ENCODE results near the gene OR6C1.
"Not testable (repeated sequence)": the region's sequence is repeated elsewhere in the genome, so short reads cannot be mapped to it uniquely, and the experiment has no call there.

The OR6C1 gene

DNA sequence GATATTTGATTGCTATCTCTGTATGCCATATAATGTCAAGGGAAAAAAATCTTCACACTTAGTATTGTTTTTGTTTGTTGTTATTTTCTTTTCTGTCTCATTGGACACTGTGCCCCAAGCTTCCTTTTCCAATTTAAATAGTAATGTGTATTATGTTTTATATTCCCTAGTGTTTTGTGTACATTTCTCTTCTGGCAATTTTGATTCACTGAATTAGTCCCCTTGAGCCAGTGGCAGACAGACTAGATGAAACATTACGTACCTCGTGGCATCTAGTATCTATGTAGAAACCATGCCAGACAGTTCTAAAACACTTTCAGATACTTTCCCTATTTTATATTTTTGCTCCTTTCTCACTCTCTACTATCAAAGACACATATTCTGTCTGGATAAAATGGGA lies at the start of gene OR6C1:
Gene OR6C1, plus strand, starts transcription at position 301 of the 400 bp plus-strand sequence. CDS start 6,257 bp downstream, outside the sequence.
- no peak for DNase-seq

DNA sequence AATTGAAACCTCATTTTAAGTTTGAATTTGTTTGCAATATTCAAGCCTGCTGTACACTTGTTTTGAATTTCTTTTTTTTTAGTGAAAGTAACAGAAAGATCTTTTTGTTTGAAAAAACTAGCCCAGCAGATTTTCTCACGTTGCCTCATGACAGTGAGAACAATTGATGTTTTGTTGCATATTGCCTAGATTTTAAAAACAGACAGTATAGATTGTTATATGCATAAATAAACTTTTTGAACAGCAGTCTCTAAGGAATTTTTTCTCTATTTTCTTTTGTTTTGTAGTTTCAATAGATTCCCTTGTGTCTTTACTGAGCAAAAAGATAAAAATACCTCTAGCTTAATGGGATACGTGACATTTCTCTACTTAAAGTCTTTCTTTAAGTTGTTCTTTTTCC lies 33.2 kb upstream of the OR6C1 start:
- DNase-seq, result no peak

DNA sequence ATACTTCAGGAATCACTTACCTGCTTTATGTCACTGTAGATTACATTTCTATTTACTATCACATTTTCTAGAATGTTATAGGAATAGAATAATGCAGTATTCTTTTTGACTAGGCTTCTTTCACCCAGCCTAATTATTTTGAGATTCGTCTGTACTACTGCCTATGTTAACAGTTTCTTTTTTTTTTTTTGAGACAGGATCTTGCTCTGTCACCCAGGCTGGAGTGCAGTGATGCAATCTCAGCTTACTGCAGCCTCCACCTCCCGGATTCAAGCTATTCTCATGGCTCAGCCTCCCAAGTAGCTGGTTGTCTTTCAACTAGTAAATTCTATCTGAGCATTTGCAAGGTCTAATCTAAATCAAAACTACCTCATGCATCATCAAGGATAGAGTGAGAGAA lies 24.1 kb upstream of the OR6C1 start:
- no peak for DNase-seq

DNA sequence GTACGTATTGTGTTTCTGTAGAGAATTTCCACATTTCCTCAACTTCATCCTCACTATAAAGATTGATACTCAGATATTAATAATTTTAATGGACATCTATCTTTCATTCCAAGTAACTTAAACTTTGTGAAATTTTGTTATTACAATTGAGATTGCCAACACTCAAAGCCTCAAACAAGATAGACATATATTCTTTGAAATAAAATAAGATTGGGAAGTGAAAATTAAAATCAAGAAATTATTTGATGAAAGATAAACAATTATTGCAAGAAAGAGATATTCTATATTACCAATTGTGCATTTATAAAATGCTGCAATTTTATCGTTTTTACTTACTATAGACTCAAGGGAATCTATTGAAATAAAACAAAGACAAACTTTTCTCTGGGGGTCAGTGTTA lies 17.7 kb upstream of the OR6C1 start, which contains the start of gene OR6C6:
Gene OR6C6, minus strand, starts transcription at position 101 of the 400 bp plus-strand sequence. CDS start 1,337 bp downstream, outside the sequence.
- DNase-seq, result no peak

DNA sequence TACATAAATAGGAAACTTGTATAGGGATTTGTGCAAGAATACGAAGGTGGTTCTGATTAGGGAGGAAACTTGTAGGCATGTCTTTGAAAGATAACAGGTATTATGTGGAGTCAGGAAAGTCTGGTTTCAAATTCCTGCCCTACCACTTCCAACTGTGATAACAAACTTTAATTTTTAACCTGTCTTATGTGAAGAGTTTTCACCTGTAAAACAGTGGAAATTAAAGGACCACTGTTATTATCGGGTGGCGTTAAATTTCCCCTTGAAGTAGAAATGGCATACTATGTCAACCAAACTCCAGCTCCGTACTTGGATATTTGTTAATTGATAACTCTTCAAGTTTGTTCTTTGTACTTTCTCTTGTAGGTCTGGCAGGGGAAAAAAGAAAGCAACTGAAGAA lies 6.1 kb downstream of the OR6C1 start:
- no peak for DNase-seq

DNA sequence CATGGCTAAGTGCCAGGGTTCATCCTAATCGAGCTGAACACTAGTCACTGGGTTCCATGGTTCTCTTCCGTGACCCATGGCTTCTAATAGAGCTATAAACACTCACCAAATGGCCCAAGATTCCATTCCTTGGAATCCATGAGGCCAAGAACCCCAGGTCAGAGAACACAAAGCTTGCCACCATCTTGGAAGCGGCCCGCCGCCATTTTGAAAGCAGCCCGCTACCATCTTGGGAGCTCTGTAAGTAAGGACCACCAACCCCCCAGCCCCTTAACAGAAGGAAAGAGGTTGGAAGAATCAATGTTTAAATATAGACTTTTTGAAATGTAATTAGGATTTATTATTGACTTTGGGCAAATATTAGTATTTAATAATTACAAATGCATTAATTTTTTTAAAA lies 11.7 kb downstream of the OR6C1 start:
- not testable (repeated sequence) for DNase-seq

DNA sequence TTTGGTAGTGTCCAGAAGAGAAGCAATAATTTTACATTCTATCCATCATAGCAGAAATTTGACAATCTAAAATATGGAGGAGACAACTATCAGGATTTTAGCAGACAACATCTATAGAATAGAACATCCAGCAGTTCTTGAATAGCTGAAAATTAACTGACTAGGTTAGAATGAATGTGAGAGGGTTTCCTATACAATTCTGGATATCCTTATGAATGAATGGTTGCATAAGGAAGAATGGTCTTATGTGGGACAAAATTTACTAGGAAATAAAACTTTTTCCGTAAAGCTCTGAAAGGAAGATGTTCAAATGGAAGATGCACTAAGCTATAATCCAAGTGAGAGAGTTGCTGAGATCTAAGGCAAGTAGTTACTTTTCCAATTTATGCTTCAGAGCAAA lies 16.3 kb downstream of the OR6C1 start, which contains the start of gene OR6C3:
Gene OR6C3, plus strand, starts transcription at position 301 of the 400 bp plus-strand sequence. CDS start 955 bp downstream, outside the sequence.
- no peak for DNase-seq

DNA sequence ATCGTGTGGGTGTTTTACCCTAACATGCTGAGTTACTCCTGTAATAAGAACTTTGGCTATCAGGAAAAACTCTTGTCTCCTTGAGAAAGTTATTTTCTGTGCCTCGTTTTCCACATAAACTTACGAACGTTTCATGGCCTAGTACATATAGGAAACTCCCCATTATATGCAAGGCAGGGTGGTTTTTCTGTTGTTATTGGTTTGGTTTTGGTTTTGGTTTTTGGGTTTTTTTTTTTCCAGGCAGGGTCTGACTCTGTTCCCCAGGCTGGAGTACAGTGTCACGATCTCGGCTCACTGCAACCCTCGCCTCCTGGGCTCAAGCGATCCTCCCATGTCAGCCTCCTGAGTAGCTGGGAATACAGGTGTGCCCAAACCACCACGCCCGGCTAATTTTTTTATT lies 21.9 kb downstream of the OR6C1 start:
- no peak for DNase-seq

DNA sequence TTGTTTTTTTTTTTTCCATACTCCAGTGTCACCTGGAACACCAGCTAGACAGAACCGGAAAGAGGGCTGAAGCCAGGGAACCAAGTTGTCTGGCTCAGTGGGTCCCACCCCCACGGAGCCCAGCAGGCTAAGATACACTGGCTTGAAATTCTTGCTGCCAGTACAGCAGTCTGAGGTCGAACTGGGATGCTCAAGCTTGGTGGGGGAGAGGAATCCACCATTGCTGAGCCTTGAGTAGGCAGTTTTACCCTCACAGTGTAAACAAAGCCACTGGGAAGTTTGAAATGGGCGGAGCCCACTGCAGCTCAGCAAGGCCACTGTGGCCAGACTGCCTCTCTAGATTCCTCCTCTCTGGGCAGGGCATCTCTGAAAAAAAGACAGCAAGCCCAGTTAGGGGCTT lies 41.2 kb downstream of the OR6C1 start:
- not testable (repeated sequence) for DNase-seq

DNA sequence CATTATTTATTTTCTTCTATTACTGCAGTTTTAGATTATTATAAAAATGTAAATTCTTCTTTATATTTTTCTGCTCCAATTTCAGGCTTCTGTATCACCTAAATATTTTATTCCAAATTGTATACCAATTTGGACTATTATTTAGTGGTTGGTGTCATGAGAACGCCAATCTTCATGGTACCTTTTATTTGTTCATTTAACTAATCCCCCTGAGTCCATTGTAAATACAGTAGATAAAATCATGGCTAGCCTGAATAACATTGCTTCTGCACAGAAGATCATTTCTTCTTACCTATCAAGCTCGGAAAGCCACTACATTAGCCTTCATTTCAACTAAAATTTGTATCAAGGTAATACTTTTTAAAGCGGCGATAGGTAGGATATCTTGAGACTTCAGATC lies 48.5 kb downstream of the OR6C1 start, which contains the start of gene OR6C75:
Gene OR6C75, plus strand, starts transcription at position 301 of the 400 bp plus-strand sequence. CDS start 2,136 bp downstream, outside the sequence.
- no peak for DNase-seq

DNA sequence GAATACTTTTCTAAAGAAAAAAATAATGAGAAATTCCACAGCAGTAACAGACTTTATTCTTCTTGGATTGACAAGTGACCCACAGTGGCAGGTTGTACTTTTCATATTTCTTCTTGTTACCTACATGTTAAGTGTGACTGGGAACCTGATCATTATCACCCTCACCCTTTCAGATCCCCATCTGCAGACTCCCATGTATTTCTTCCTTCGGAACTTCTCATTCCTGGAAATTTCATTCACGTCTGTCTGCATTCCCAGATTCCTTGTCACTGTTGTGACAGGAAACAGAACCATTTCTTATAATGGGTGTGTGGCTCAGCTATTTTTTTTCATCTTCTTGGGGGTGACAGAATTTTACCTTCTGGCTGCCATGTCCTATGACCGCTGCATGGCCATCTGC lies 50.9 kb downstream of the OR6C1 start:
- DNase-seq, result no peak

Measured in NCI-H510A (cell line).